MCF 10A (cell line): Measurements from ENCODE around the gene GPX3. TPM values are rescaled to one million over a fixed set of nuclear protein-coding genes. Genes with fewer than 3 reads are reported as not detected.

ENCODE experiments used
- BruUV-seq: library from RNA; stranded (reverse); fragments of 400-500 nt; replicated peaks from 2 replicates; lab custom pipeline; 2021; lab: Mats Ljungman, UMichigan
- CTCF ChIA-PET: fragments of 300-600 bp; sonication (Branson Sonifier 250); formaldehyde crosslinking; extraction: SDS; loops from one replicate; lab custom pipeline; 2021; ENCODE audit warnings: antibody characterized with exemption, inconsistent platforms; lab: Yijun Ruan, JAX
- POLR2A ChIA-PET: fragments of 300-600, 350-650 bp; sonication (Branson Sonifier 250); formaldehyde crosslinking; extraction: SDS; loops from one replicate; lab custom pipeline; 2020; ENCODE audit warnings: antibody characterized with exemption, inconsistent platforms; lab: Yijun Ruan, JAX
- DNase-seq: peaks from one replicate; pipeline ENCODE4 v3.0.0-alpha.2; 2018; ENCODE audit not compliant: unreplicated experiment
- H3K27ac Mint-ChIP-seq: one replicate; pipeline ENCODE4 v1.8.0; 2022; ENCODE audit warnings: mild to moderate bottlenecking, low read depth, mixed read lengths; ENCODE audit not compliant: unreplicated experiment
- H3K27me3 Mint-ChIP-seq: one replicate; pipeline ENCODE4 v1.8.0; 2022; ENCODE audit warnings: mixed read lengths; ENCODE audit not compliant: insufficient read depth, unreplicated experiment
- H3K36me3 Mint-ChIP-seq: one replicate; pipeline ENCODE4 v1.8.0; 2022; ENCODE audit warnings: mild to moderate bottlenecking, moderate library complexity, mixed read lengths; ENCODE audit not compliant: insufficient read depth, unreplicated experiment
- H3K4me1 Mint-ChIP-seq: one replicate; pipeline ENCODE4 v1.8.0; 2022; ENCODE audit warnings: mixed read lengths; ENCODE audit not compliant: insufficient read depth, unreplicated experiment
- H3K4me3 Mint-ChIP-seq: one replicate; pipeline ENCODE4 v1.8.0; 2022; ENCODE audit warnings: mild to moderate bottlenecking, moderate library complexity, mixed read lengths; ENCODE audit not compliant: unreplicated experiment
- H3K9me3 Mint-ChIP-seq: one replicate; pipeline ENCODE4 v1.8.0; 2022; ENCODE audit warnings: mixed read lengths; ENCODE audit not compliant: unreplicated experiment
- CTCF ChIP-seq: fragments of 200-600 bp; IDR thresholded peaks from one replicate; pipeline ENCODE4 v1.8.0; 2022; ENCODE audit warnings: antibody characterized with exemption, mild to moderate bottlenecking; ENCODE audit not compliant: unreplicated experiment
- intact Hi-C: fragments of 100-400 bp; cut with micrococcal nuclease; formaldehyde crosslinking; loops from 2 replicates; pipeline ENCODE4 v1.14.1; 2022
- total RNA-seq: library from RNA; stranded (reverse); gene quantifications from 2 replicates; pipeline ENCODE4 v1.2.3, GENCODE V29; 2022

GPX3 gene
- total RNA-seq, 1 experiment from 2014 or later, result not detected

DNA sequence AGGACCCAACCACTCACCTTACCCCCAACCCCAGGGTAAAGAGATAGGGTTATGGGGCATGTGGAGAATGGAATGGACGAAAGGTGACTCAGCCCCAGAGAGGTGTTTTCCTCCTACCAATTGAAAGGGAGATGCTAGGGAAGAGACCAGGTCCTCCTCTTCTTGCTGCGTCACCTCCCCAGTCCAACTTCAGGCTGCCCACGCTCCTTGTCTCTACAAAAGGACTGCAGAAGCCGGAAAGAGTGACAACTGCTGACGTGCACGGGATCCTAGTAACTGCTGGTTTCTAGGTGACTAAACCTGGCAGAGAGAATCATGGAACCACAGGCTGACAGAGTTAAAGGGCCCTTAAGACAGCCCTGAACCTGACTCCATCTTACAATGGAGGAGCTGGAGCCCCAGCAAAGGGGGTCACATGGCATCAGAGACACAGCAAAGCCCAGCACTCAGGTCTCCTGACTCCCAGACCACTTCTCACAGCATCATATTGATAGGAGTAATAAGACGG is 2.2 kb downstream of the GPX3 start:
- DNase-seq, result peak; percentile 98
- TF ChIP-seq CTCF, result no peak
- no peaks in the 10 kb centered on the region for H3K27me3 Mint-ChIP-seq
- BruUV-seq, result no TSS peak
- H3K9me3 Mint-ChIP-seq, result no peaks in the 10 kb centered on the region
- H3K36me3 Mint-ChIP-seq, result peaks cover 38% of the 10 kb centered on the region
- intact Hi-C loops, result no loop called here
- H3K4me1 Mint-ChIP-seq, result peaks cover 44% of the 10 kb centered on the region
- H3K27ac Mint-ChIP-seq, result peak overlapping the region; percentile 43
- ChIA-PET CTCF (interaction anchor here (0.6 to 3.8 kb wide), 8 partner anchors 8 to 155 kb away, joined by 3 to 35 read pairs (median 6); no protein-coding TSS in a partner anchor), POLR2A (interaction anchor here (2.2 kb wide), 1 partner anchor 20 kb away, joined by 9 read pairs; no protein-coding TSS in a partner anchor)
- H3K4me3 Mint-ChIP-seq, result peak overlapping the region; percentile 26

GRCh38 chr5:151023047-151023615 is 2.7 kb downstream of the GPX3 start:
- TF ChIP-seq CTCF, result no peak
- Mint-ChIP-seq H3K27ac (peak overlapping the region; percentile 43), H3K36me3 (peaks cover 44% of the 10 kb centered on the region), H3K9me3 (no peaks in the 10 kb centered on the region), H3K4me1 (peaks cover 44% of the 10 kb centered on the region), H3K4me3 (peak overlapping the region; percentile 1), H3K27me3 (no peaks in the 10 kb centered on the region)
- POLR2A ChIA-PET, result interaction anchor here (0.9 to 2.2 kb wide), 7 partner anchors 19 to 230 kb away, joined by 3 to 9 read pairs (median 3); partner anchors contain the start of genes GM2A, TNIP1 and ZNF300
- peak; percentile 96 for DNase-seq
- no TSS peak for BruUV-seq
- intact Hi-C loops, result no loop called here
- CTCF ChIA-PET, result interaction anchor here (1.4 to 3.8 kb wide), 4 partner anchors 18 to 103 kb away, joined by 6 to 35 read pairs (median 20); no protein-coding TSS in a partner anchor

- Mint-ChIP-seq H3K4me3 (peak overlapping the region; percentile 1), H3K36me3 (peaks cover 49% of the 10 kb centered on the region), H3K27me3 (no peaks in the 10 kb centered on the region), H3K4me1 (peaks cover 44% of the 10 kb centered on the region), H3K9me3 (no peaks in the 10 kb centered on the region), H3K27ac (peak overlapping the region; percentile 43)
- ChIA-PET CTCF (interaction anchor here (1.4 to 3.8 kb wide), 3 partner anchors 25 to 103 kb away, joined by 6 to 35 read pairs (median 24); no protein-coding TSS in a partner anchor), POLR2A (interaction anchor here (0.9 to 2.2 kb wide), 7 partner anchors 19 to 229 kb away, joined by 3 to 9 read pairs (median 3); partner anchors contain the start of genes GM2A, TNIP1 and ZNF300)
- peak; percentile 96 for DNase-seq
- BruUV-seq, result no TSS peak
- no peak for TF ChIP-seq CTCF
- intact Hi-C loops, result no loop called here
Observed at GRCh38 chr5:151023651-151024050, 3.3 kb downstream of the GPX3 start.
